HG03565 (cell line): ENCODE results near the gene EMP3.
"Not testable (repeated sequence)": the region's sequence is repeated elsewhere in the genome, so short reads cannot be mapped to it uniquely, and the experiment has no call there.

Source experiments
- ATAC-seq: cut with Tn5 transposase; IDR thresholded peaks from one replicate; pipeline ENCODE4 v1.9.1; 2021; ENCODE audit warnings: mild to moderate bottlenecking, moderate library complexity; ENCODE audit not compliant: unreplicated experiment

Gene EMP3

DNA sequence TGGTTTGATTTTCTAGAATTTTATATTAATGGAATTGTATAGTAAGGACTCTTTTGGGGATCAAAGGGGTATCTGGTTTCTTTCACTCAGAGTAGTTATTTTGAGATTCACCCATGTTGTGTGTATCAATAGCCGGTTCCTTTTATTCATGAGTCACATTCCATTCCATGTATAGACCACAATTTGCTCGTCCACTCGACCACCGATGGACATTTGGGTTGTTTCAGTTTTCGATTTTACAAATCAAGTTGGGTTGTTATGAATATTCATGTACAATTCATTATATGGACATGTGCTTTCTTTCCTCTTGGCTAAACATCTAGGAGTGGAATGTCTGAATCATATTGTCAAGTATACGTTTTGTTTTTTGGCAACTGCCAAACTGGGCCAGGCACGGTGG, 9.6 kb upstream of the EMP3 start:
- ATAC-seq = no peak

DNA sequence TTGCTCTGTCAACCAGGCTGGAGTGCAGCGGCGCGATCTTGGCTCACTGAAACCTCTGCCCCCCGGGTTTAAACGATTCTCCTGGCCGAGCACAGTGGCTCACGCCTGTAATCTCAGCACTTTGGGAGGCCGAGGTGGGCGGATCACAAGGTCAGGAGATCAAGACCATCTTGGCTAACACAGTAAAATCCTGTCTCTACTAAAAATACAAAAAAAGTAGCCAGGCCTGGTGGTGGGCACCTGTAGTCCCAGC, 7.7 kb upstream of the EMP3 start:
- not testable (repeated sequence) for ATAC-seq

DNA sequence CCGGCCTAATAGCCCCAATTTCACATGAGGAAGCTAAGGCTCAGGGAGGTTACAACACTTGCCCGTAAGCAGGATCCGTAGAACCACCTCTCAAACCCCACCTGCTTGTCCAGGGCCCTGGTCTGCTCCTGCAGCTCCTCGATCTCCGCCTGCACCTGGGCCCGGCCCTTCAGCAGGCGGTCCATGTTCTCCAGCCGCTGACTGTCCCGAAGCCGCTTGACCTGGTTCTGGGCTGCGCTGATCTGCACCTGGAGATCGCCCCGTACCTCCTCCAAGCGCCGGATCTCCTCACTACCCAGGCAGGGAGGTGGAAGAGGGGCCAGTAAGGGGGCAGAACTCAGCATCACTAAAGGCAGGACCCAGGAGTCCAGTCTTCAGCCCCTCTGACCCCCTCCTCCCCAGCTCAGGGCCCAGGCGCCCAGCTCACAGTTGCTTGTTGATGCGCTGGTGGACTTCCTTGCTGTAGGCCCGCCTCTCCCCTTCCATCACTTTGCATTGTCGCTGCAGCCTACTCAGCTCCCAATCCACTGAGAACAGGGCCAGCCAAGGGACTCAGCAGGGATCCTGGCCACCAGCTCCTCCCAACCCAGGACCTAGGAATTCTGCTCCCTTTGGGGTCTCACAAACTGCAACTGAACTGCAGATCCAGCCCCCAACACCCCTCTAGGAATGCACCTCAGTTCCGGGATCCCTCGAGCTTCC, 6.9 kb upstream of the EMP3 start:
- no peak for ATAC-seq

DNA sequence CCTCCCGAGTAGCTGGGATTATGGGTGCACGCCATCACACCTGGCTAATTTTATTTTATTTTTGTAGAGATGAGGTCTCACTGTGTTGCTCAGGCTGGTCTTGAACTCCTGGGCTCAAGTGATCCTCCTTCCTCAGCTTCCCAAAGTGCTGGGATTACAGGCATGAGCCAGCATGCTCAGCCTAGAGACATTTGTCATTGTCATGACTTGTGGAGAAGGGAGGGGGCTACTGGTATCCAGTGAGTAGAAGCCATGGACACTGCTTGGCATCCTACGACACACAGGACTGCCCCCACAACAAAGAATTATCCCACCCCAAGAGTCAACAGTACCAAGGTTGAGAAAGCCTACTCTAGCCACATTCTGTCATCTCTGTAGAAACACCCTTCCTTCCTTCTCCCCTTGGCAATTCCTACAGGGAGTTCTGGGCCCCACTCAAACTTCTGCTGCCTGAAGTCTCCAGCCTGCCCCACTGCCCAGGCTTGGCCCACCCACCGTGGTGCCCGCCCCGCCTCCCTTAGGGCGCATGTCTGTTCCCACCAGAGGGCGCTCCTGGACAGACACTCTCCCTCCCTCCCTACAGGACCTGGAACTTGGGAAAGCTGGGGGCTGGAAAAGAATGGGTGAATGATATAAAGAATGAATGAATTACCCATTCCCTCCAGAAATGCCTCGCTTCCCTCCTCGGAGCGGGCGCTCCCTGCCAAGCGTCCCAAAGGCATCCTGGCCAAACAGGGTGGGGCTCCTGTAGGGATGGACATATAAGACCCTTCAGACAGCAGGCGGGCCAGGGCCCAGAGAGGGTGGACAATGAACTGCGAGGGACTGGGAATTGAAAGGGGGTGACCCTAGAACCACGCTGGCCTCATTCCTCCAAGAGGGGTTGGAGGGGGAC, 5.5 kb upstream of the EMP3 start:
- no peak for ATAC-seq

DNA sequence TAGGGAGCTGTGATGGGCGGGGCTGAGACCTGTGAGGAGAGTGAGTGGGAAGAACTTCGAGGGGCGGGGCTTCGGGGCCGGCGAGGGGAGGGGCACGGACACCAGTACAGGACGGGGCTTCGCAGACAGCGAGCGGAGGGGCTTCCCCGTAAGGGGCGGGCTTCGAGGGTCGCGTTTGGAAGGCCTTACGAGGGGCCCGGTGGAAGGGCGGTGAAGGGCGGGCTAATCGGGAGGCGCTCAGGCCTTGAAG, 4.1 kb upstream of the EMP3 start:
- no peak for ATAC-seq

DNA sequence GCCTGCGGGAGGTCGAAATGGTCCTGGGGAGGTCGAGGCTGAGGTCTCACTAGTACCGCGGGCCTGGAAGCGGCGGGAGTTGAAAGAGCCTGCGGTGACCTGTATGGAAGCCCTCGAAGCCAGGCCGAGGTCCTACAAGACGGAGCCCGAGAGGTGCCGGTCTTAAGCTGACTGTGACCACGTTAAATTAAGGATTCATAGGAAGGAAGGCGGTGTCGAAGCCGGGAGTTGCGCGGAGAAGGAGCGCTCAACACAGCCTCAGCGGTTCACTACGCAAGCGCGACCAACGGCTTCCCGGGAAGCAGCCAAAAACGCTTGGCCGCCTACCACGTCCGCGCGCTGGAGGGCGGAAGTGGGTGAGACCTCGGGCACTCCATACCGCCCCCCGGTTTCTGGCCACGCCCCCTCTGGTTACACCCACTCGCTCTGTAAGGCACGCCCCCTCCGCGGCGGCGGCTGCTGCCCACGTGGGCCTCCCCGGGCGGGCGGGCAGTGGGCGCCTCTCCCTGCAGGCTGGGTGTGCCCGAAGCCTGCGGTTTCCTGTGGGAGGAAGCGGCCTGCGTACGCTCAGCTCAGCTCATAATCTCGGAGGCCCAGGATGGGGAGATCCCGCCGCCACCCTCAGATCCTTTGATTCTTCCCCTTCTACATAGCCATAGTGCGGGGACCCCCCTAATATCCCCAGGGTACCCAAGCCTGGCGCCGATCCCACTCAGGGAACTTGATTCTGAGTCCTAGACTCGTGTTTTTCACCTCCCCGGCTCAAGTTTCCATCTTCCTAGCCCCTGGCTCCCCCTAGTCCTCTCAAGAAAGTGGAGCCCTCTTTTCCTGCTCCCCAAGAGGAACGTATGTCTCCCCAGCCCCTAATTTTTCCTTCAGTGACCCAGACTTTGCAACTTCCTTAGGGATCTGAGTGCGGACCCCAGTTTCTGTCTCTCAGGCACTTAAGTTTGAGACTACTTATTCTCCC, 3.4 kb upstream of the EMP3 start:
- ATAC-seq = peak; percentile 47

DNA sequence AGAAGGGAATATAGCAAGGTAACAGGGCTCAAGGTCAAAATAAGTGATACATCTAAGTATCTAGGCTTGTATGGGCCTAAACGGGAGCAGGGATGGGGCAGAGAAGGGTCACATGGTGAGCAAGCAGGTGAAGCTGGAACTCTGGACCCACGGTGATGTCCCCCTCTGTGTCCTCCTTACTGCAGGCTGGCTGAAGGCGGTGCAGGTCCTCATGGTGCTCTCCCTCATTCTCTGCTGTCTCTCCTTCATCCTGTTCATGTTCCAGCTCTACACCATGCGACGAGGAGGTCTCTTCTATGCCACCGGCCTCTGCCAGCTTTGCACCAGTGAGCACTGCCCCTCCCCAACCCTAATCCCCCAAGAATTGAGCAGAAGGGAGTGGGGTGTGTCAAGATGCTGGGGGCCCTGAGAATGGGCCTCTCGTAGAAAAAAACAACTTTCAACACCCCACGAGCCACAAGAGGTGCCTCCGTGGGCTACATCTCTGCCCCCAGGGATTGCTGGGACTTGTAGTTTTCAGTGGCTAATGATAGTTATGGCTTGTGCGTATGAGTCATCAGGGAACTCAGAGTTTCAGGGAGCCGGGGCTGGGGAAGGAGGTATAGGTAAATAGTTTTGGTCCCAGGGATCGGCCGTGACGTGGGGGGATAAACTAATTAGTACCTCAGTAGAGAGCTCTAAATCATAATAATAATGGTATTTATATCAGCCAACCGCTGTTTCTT, 4.0 kb downstream of the EMP3 start:
- ATAC-seq = no peak

DNA sequence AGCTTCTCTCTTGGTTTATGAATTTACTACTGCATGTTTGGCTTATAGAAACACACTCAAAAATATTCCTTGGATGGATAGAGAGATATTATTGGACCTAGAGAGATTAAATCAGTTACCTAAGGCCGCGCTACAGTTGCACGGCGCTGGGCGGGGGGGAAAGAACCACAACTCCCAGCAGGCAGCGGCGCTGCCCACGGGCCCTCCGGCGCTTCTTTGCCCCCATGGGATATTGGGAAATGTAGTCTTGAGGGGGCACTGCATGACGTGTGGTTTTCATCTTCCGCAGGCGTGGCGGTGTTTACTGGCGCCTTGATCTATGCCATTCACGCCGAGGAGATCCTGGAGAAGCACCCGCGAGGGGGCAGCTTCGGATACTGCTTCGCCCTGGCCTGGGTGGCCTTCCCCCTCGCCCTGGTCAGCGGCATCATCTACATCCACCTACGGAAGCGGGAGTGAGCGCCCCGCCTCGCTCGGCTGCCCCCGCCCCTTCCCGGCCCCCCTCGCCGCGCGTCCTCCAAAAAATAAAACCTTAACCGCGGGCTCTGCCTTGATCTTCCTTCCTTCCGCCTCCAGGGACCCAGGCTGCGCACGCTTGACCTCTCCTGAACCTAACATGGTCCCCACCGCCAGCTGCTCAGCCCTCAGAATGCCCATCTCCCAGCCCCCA, 4.8 kb downstream of the EMP3 start:
- peak; percentile 23 for ATAC-seq

DNA sequence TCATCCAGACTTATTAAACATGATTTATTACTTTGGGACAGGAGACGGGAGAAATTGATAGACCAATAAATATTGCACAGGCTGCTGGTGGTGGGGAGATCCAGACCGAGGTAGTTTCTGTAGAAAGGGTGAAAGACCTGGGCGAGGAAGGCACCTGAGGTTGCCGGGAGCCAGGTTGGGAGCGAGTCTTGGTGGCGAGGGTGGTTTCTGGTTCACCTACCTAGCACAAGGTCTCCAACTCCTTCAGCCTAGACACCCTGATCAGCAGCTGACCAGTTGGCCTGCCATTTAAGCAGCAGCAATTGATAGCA, 7.0 kb downstream of the EMP3 start:
- no peak for ATAC-seq

DNA sequence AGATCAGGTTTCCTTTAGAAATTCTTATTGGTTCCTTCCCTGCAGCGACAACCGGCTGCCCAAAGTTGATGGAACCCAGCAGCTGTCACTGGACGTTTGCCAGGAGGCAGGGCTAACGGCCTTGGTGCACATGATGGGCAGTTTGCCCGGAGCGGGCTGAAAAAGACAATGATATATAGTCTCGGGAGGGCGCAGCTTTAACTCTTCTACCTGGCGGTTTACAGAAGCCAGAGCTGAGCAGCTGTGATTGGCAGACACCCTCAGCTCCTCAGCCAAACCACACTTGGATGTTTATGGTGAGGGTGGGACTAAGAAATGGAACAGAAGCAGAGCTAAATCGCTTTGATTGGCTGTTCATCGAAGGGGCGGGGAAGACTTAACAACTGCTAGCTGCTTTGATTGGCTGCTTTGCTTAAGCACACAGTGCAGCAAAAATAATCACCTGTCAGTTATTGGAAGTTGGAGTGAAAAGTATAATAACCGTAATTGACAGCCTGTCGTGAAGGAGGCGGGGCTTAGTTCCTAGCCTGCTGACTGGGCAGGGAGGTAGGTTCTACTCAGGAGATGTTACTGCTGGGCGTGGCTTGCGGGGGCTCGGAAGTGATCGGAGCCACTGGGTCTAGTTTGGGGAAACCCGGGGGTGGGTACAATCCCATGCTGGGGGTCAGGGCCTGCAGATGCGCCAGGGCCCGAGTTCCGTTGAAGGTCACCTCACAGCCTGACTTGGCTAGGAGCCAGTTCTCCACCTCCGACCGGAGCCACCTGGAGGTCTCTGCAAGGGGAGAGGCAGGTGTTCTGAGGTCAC, 7.5 kb downstream of the EMP3 start:
- peak; percentile 59 for ATAC-seq

DNA sequence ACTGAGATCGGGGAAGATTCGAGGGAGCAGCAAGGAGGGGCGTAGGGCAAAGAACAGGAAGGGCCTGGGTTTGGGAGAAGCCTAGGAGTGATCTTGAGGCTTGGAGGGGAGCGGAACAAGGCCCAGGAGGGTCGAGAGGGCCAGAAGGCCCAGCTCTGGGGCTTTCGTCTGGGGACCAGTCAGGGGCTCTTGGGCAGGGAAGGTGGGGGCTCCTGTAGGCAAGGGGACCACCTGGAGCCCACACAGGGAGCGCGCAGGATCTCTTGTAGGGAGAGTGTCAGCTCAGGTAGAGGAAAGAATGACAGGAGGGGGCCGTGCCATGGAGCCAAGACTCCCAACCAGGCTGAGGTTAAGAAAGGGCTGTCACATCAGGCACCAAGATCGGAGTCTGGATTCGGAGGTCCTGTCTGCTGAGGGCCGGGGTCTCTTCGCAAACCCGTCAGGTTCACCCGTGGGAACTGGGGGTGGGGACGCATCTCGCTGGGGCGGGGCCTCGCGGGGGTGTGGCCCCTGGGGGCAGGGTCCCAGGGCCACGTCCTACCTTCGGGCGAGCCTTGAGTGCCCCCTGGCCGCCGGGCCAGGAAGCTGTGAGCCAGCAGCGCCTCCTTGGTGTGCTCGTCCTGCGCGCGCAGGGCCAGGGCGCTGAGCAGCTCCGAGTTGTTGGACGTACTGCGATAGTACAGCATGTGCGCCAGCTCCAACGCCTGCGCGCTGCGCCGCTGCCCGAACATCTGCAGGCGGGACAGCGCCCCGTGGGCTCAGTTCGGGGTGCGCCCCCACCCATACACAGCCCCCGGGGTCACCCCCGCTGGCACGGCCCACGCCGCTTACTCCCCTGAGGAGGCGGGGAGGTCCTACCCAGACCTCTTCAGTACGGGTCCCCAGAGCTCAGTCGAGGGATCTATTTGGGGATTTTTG, 8.4 kb downstream of the EMP3 start:
- peak; percentile 52 for ATAC-seq

DNA sequence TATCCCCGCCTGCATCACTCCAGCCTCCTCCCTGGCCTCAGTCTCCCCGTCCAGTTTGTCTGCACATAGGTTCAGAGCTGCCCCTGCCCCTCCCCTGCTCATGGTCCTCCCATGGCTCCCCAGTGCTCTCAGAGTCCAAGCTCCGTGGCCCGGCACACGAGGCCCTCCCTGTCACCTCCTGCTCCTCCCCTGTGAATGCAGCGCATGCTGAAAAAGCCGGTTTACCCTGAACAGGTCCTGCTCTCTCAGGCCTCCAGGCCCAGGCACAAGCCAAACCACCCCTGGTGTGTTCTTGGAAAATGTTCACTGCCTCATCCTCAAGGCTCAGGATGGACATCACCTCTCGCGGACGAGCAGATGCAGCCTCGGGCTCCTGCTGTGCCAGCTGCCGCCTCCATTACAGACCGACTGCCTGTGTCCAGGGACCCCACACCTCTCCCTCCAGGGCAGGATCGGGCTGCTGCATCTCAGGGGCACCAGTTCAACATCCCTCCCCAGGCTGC, 13.0 kb downstream of the EMP3 start:
- no peak for ATAC-seq

DNA sequence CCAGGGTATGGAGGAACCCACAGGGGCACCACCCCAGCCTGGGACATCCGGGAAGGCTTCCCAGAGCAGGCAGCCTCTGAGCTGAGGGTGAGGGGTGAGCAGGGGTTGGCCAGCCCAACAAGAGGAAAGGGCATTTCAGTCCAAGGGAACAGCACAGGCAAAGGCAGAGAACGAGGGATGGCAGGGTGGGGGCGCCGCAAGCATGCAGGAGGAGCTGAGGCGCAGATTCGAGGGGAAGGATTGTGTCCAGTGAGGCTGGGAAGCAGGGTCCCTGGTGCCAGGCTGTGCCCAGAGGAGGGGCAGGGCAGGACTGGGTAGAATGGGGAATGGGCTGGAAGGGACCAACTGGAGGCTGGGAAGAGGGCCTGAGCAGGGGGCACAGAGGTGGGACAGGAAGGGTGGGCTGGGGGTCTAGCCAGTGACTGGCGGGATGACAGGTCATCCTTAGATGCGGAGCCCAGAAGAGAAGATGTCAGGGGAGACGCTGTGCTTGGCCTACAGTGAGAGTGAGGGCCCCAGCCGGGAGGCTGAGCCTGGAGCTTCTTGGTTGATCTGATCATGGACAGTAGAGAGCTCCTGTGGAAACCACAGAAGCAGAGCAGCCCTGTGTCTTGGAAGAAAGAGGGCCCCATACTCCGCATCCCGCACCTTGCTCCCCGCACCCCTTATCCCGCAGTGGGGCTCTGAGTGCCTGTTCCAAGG, 13.6 kb downstream of the EMP3 start:
- ATAC-seq = no peak

DNA sequence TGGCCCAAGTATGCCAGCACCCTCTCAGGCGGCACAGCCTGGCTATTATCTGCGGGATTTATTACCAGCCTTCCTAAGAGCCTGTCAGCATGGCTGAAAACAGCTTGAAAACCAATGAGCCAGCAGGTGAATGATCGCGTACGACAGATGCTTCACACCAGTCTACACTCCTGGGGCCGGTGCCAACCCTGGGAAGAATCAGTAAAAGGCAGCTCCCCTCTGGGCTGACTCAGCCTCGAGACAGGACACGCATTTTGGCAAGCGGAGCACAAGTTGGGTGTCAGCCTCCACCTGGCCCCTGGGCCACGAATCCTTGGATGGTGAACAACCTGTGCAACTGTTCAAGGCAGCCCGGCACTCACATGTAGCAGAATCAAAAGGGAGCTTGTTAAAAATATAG, 15.6 kb downstream of the EMP3 start:
- ATAC-seq = no peak

DNA sequence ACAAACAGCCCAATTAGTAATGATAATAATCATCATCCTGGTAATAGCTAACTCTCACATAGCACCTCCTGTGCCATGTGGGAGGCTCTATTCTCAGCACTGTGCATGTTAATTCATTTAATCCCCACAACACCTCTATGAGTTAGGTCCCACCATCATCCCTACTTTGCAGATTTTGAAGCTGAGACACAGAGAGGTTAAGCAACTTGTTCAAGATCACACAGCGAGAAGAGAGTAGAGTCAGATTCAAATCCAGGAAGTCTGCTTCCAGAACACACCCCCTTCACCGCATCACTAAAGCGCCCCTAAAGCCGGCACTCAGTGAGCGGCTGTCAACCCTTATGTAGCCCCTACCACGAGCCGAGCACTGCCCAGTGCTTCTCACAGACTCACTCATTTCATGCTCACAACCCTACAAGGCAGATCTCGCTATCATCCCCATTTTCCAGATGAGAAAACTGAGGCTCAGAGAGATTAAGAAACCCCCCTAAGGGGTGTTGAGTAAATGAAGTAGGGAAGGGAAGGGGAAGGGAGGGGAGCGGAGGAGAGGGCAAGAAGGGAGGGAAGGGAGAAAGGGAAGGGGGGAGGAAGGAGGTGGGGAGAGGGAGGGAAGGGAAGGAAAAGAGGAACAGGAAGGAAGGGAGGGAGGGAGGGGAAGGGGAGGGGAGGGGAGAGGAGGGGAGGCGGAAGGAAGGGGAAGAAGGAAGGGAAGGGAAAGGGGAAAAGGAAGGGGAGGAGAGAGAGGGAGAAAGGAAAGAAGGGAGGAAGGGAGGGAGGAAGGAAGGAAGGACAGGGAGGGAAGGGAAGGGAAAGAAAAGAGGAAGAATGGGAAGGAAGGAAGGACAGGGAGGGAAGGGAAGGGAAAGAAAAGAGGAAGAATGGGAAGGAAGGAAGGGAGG, 16.4 kb downstream of the EMP3 start:
- no peak for ATAC-seq

DNA sequence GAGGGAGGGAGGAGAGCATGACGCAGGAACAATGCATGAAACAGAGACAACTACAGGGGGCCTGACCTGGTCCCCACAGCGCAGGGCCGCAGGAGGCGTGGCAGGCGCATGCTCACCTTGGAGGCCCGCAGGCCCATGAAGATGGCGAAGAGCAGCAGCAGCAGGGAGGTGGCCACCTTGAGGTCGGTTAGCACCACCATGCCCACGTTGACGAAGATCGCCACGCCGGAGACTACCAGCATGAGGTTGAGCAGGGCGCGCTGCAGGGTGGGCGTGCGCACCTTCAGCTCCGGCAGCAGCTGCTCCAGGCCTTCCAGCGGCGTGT, 17.0 kb downstream of the EMP3 start:
- ATAC-seq = no peak

DNA sequence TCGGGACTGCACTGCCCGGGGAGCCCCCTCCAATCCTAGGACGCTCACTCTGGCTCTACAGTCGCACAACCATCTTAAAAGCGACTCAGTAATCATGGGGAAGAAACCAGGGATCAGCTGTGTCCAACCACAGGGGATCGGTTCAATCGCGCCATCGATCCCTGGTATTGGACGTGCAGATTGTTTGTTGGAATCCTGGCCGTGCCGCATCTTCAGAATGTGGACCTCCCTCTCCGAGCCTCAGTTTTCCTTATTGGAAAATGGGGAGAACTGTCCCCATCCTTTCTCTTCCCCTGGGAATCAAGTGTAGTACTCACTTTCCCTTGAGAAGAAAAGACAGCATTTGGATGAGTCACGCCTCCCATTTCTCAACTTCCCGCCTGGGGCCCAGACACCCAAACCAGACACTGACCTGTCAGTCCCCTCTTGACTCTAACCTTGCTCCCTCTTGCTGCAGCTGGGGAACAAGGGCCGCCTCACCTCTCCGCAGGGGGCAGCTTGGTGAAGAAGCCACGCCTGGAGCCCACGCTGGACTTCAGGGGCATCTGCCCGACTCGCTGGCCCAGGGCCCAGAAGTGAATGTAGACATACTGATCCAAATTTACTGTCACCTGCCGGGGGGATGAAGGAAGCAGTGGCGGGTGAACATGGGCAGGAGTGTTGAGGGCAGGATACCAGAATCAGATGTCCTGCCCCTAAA, 17.6 kb downstream of the EMP3 start:
- no peak for ATAC-seq
